Esophagus muscularis mucosa (tissue), 4 donors: ENCODE measurements around the gene RND3.

ENCODE experiments used
- CTCF ChIP-seq, 3 experiments: fragments of 200-600 bp in 2 of 3; fragments of 450-650 bp in 1 of 3; sonication (generic) in 2 of 3; IDR thresholded peaks; one replicate each; pipeline ENCODE4 v1.5.1; 2017 to 2019; ENCODE audit warnings: antibody characterized with exemption in 3 of 3, mild to moderate bottlenecking in 2 of 3, moderate library complexity in 1 of 3
- EP300 ChIP-seq: sonication (generic); formaldehyde crosslinking; IDR thresholded peaks from one replicate; pipeline ENCODE4 v1.6.1; 2017; ENCODE audit warnings: antibody characterized with exemption
- POLR2A ChIP-seq: fragments of 450-650 bp; IDR thresholded peaks from one replicate; pipeline ENCODE4 v1.6.1; 2017; ENCODE audit warnings: antibody characterized with exemption, moderate library complexity, mild to moderate bottlenecking, low read depth
- POLR2AphosphoS5 ChIP-seq, 2 donors: sonication (generic); formaldehyde crosslinking; IDR thresholded peaks; one replicate each; pipeline ENCODE4 v1.6.1; 2017; ENCODE audit warnings: antibody characterized with exemption in 2 of 2

- no peak for TF ChIP-seq CTCF (IDR thresholded peaks at IDR 0.05)
- no peak for TF ChIP-seq POLR2A
- no peak for TF ChIP-seq POLR2AphosphoS5 (IDR thresholded peaks at IDR 0.05)
- TF ChIP-seq EP300, result no peak
Measured at GRCh38 chr2:150473767-150474166, 13.7 kb downstream of the RND3 start.
